Measurements from ENCODE around the gene ACTL6A. TPM values are rescaled to one million over a fixed set of nuclear protein-coding genes. Genes with fewer than 3 reads are reported as not detected.

ACTL6A gene
- total RNA-seq, 4 donors from 2014 or later, result 12.1 to 27.8 (median 21.0) TPM

GRCh38 chr3:179606534-179607085 lies 43.9 kb downstream of the ACTL6A start:
- Histone ChIP-seq H3K9me3 (no peaks in the 10 kb centered on the region), H3K27ac (peak overlapping the region in 1 of 4 donors; percentile 90), H3K36me3 (peaks cover 0 to 6% of the 10 kb centered on the region in 2 donors), H3K27me3 (no peaks in the 10 kb centered on the region), H3K4me3 (no peak overlapping the region), H3K4me1 (peaks cover 30 to 47% of the 10 kb centered on the region in 2 donors)
- no peak for TF ChIP-seq POLR2A (IDR thresholded peaks at IDR 0.05)
- no peak for TF ChIP-seq CTCF (IDR thresholded peaks at IDR 0.05 in 4 of 5, conservative IDR thresholded peaks at IDR 0.05 in 1 of 5)
- in situ Hi-C loops (cut with MboI; ENCODE audit: low sequenced_read_pairs in 4 of 4) (loop anchor here in 1 of 4 donors (25.0 kb wide), 1 partner anchor 469 kb away; the partner anchor contains the start of gene PIK3CA), intact Hi-C loops (cut with DNase I; ENCODE audit: low total_unique reads) (no loop called here)
- ATAC-seq (no peak), DNase-seq (no peak)

GRCh38 chr3:179608931-179609720 lies 46.4 kb downstream of the ACTL6A start:
- in situ Hi-C loops (cut with MboI; ENCODE audit: low sequenced_read_pairs in 4 of 4) (loop anchor here in 1 of 4 donors (25.0 kb wide), 1 partner anchor 472 kb away; the partner anchor contains the start of gene PIK3CA), intact Hi-C loops (cut with DNase I; ENCODE audit: low total_unique reads) (no loop called here)
- DNase-seq (no peak), ATAC-seq (no peak)
- no peaks in the 10 kb centered on the region for H3K36me3 ChIP-seq
- no peaks in the 10 kb centered on the region for H3K27me3 ChIP-seq
- H3K27ac ChIP-seq, result no peak overlapping the region
- H3K4me1 ChIP-seq, result peaks cover 17 to 35% of the 10 kb centered on the region in 2 donors
- H3K9me3 ChIP-seq, result no peaks in the 10 kb centered on the region
- TF ChIP-seq CTCF (IDR thresholded peaks at IDR 0.05 in 4 of 5, conservative IDR thresholded peaks at IDR 0.05 in 1 of 5), result no peak
- TF ChIP-seq POLR2A (IDR thresholded peaks at IDR 0.05), result no peak
- no peak overlapping the region for H3K4me3 ChIP-seq

DNA sequence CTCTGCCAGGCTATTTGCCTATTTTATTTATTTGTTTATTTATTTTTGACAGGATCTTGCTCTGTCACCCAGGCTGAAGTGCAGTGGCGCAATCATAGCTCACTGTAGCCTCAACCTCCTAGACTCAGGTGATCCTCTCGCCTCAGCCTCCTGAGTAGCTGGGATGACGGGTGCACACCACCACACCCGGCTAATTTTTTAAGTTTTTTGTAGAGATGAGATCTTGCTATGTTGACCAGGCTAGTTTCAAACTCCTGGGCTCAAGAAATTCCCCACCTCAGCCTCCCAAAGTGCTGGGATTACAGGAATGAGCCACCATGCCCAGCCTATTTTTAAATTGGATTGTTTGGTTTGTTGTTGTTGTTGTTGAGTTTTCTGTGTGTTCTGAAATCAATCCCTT lies 47.3 kb downstream of the ACTL6A start:
- intact Hi-C loops (cut with DNase I; ENCODE audit: low total_unique reads) (no loop called here), in situ Hi-C loops (cut with MboI; ENCODE audit: low sequenced_read_pairs in 4 of 4) (loop anchor here in 1 of 4 donors (25.0 kb wide), 1 partner anchor 473 kb away; the partner anchor contains the start of gene PIK3CA)
- no peak for TF ChIP-seq CTCF (IDR thresholded peaks at IDR 0.05 in 4 of 5, conservative IDR thresholded peaks at IDR 0.05 in 1 of 5)
- Histone ChIP-seq H3K27ac (no peak overlapping the region), H3K4me3 (no peak overlapping the region), H3K36me3 (no peaks in the 10 kb centered on the region), H3K4me1 (peaks cover 17 to 35% of the 10 kb centered on the region in 2 donors), H3K27me3 (no peaks in the 10 kb centered on the region), H3K9me3 (no peaks in the 10 kb centered on the region)
- ATAC-seq (no peak), DNase-seq (no peak)

DNA sequence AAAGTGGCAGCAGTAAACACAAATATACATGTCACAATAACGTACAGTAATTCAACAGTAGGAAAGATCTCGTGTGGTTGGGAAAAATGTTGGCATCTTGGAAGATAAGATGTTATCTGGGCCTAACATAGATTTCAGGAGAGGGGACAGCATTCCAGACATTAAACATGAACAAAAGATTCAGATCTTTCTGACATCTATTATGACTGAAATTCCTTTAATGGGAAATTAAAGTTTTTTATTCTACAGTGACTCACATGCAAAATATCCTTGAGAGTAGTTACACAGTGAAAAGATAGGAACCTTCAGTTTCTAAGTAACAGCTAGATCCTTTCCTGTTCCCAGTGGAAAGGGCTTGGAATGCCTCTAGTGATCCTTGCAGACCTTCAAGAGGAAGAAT lies 51.1 kb downstream of the ACTL6A start:
- Histone ChIP-seq H3K36me3 (peaks cover under 1 to 34% of the 10 kb centered on the region in 2 donors), H3K4me1 (peaks cover 0 to 14% of the 10 kb centered on the region in 2 donors), H3K27me3 (no peaks in the 10 kb centered on the region), H3K4me3 (no peak overlapping the region), H3K27ac (no peak overlapping the region), H3K9me3 (no peaks in the 10 kb centered on the region)
- intact Hi-C loops (cut with DNase I; ENCODE audit: low total_unique reads), result no loop called here
- TF ChIP-seq POLR2A (IDR thresholded peaks at IDR 0.05), result no peak
- TF ChIP-seq CTCF (IDR thresholded peaks at IDR 0.05 in 4 of 5, conservative IDR thresholded peaks at IDR 0.05 in 1 of 5), result no peak
- in situ Hi-C loops (cut with MboI; ENCODE audit: low sequenced_read_pairs in 4 of 4), result loop anchor here in 1 of 4 donors (25.0 kb wide), 1 partner anchor 477 kb away; the partner anchor contains the start of gene PIK3CA
- DNase-seq, result no peak
- ATAC-seq, result no peak

Data from gastrocnemius medialis (tissue), 4 donors.